Kidney (tissue), 14 donors: Measurements from ENCODE around the gene DNMT3L. TPM values are rescaled to one million over a fixed set of nuclear protein-coding genes. Genes with fewer than 3 reads are reported as not detected.
"Not testable (repeated sequence)": the region's sequence is repeated elsewhere in the genome, so short reads cannot be mapped to it uniquely, and the experiment has no call there.

Experiments used
- DNase-seq, 5 donors: peaks; one replicate each; pipeline ENCODE4 v3.0.0-alpha.2; 2013 to 2020
- FAIRE-seq: peaks from 2 replicates; lab custom pipeline; 2012; peaks lifted over from hg19 to GRCh38; lab: Jason Lieb, UNC
- H3K27ac ChIP-seq, 2 donors: one replicate each; pipeline ENCODE4 v1.7.0; 2013; ENCODE audit warnings: low read depth in 2 of 2, low read length in 2 of 2, inconsistent platforms in 1 of 2
- H3K27me3 ChIP-seq: one replicate; pipeline ENCODE4 v1.7.1; 2013; ENCODE audit warnings: low read length, inconsistent platforms; ENCODE audit not compliant: control insufficient read depth, insufficient read depth
- H3K36me3 ChIP-seq, 3 donors: one replicate each; pipeline versions ENCODE4 v1.7.0 to v1.7.1; 2013; ENCODE audit warnings: low read length in 3 of 3, control low read depth in 1 of 3, inconsistent platforms in 1 of 3; ENCODE audit not compliant: insufficient read depth in 3 of 3, control insufficient read depth in 2 of 3
- H3K4me1 ChIP-seq, 3 donors: one replicate each; pipeline versions ENCODE4 v1.7.0 to v1.7.1; 2013; ENCODE audit warnings: low read length in 3 of 3, inconsistent platforms in 1 of 3, low read depth in 1 of 3; ENCODE audit not compliant: control insufficient read depth in 2 of 3, insufficient read depth in 2 of 3
- H3K4me3 ChIP-seq, 3 donors: one replicate each; pipeline versions ENCODE4 v1.7.0 to v1.8.1; 2013; ENCODE audit warnings: low read length in 3 of 3, control low read depth in 1 of 3, inconsistent platforms in 1 of 3
- H3K9ac ChIP-seq, 3 donors: one replicate each; pipeline versions ENCODE4 v1.7.0 to v1.7.1; 2013; ENCODE audit warnings: low read length in 3 of 3, control low read depth in 1 of 3, inconsistent platforms in 1 of 3
- H3K9me3 ChIP-seq, 3 donors: one replicate each; pipeline versions ENCODE4 v1.7.0 to v1.7.1; 2013; ENCODE audit warnings: low read length in 3 of 3, control low read depth in 1 of 3, inconsistent platforms in 1 of 3; ENCODE audit not compliant: control insufficient read depth in 2 of 3, insufficient read depth in 1 of 3
- intact Hi-C: fragments of 100-400 bp; cut with DNase I; formaldehyde crosslinking; loops from one replicate; pipeline ENCODE4 v1.11.1; 2022
- polyA plus RNA-seq: library from polyadenylated mRNA; stranded (reverse); fragments of 350-450 nt; fragmentation: Illumina TruSeq; extraction: RNeasy Lipid Tissue Mini Kit (QIAGEN cat#74804); gene quantifications from one replicate; pipeline ENCODE4 v1.2.3, GENCODE V29; 2014; ENCODE audit warnings: low read depth, low replicate concordance; ENCODE audit not compliant: insufficient read depth
- total RNA-seq: library from RNA; stranded (reverse); fragmentation: NEBNext Ultra II Directional; extraction: Animal tissue kit (Norgen Biotek cat#: 25700); gene quantifications from one replicate; pipeline ENCODE4 v1.2.1, GENCODE V29; 2021
- TF ChIP-seq, protein P1 (sequence below): IDR thresholded peaks from 3 replicates; pipeline ENCODE4 v1.5.1; 2012; ENCODE audit warnings: mild to moderate bottlenecking, moderate library complexity, borderline replicate concordance; ENCODE audit not compliant: insufficient read depth; ENCODE audit errors: extremely low read depth
- donor health status: control.
- donor health status: control.
- donor health status: control.
- donor health status: control.
- donor health status: control.
- donor health status: DM: yes; HTN: yes; CAD: no.
- donor health status: Normal renal cell carcinoma (clear cell type).

Gene DNMT3L
- total and polyA plus RNA-seq, 2 donors from 2014 or later, result 0.47 TPM; not detected in 1

DNA sequence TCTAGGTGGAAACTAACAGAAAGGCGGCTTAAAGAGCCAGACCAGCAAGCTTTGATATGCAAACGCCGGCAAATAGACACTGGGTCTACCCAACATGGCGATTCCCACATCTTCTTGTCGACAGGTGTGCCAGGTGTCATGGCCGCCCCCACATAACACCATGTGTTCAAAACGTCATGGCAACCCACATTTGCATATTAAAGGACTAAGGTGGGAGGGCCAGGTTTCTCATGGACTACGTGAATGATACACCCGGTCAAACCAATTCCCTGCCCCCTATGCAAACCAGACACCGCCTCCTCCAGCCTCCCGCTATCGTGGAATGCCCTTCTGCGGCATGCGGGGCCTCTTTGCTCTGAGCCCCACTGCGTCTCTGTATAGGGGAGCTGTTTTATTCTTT lies 62.2 kb downstream of the DNMT3L start:
- H3K4me3 ChIP-seq, result no peak overlapping the region
- DNase-seq, result peak in 4 of 5 donors; percentile 1 to 43 (median 8)
- FAIRE-seq, result no peak
- intact Hi-C loops, result no loop called here
- H3K27me3 ChIP-seq, result no peaks in the 10 kb centered on the region
- no peak overlapping the region for H3K9ac ChIP-seq
- H3K27ac ChIP-seq, result no peak overlapping the region
- no peaks in the 10 kb centered on the region for H3K4me1 ChIP-seq
- no peaks in the 10 kb centered on the region for H3K9me3 ChIP-seq
- no peaks in the 10 kb centered on the region for H3K36me3 ChIP-seq
- TF ChIP-seq, protein P1, sequence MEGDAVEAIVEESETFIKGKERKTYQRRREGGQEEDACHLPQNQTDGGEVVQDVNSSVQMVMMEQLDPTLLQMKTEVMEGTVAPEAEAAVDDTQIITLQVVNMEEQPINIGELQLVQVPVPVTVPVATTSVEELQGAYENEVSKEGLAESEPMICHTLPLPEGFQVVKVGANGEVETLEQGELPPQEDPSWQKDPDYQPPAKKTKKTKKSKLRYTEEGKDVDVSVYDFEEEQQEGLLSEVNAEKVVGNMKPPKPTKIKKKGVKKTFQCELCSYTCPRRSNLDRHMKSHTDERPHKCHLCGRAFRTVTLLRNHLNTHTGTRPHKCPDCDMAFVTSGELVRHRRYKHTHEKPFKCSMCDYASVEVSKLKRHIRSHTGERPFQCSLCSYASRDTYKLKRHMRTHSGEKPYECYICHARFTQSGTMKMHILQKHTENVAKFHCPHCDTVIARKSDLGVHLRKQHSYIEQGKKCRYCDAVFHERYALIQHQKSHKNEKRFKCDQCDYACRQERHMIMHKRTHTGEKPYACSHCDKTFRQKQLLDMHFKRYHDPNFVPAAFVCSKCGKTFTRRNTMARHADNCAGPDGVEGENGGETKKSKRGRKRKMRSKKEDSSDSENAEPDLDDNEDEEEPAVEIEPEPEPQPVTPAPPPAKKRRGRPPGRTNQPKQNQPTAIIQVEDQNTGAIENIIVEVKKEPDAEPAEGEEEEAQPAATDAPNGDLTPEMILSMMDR, result no peak

DNA sequence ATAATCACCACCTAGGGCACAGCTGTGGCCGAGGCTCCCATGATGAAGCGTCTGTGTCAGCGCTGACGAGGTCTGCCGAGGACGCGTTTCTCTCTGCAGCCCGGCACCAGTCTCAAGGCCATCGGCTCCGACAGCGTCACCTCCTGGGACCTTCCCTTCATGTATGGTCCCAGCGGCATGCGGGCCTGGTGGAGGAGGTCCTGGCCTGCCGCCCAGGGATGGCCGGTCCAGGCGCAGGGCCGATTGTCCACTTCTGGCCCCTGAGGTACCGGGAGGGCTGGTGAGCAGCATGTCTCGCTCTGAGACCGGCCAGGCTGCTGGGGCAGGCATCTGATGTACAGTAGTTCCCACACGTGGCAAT lies 64.6 kb downstream of the DNMT3L start:
- FAIRE-seq, intact Hi-C loops, H3K27ac ChIP-seq: not testable (repeated sequence)

More for the DNA sequence above, 64.6 kb downstream of the DNMT3L start:
- not testable (repeated sequence) for H3K9me3 ChIP-seq, H3K27me3 ChIP-seq, H3K4me3 ChIP-seq, H3K4me1 ChIP-seq, H3K9ac ChIP-seq, H3K36me3 ChIP-seq
- peak in 1 of 5 donors; percentile 66 for DNase-seq

Other genes starting within 250 kb of the DNMT3L start
- 48.5 TPM for gene TRAPPC10, start 249.6 kb downstream of the DNMT3L start, total RNA-seq
- 8.8 TPM for gene TRAPPC10, start 249.6 kb downstream of the DNMT3L start, polyA plus RNA-seq
- 8.1 TPM for gene PWP2, start 154.5 kb downstream of the DNMT3L start, total RNA-seq
- 0.84 TPM for gene PWP2, start 154.5 kb downstream of the DNMT3L start, polyA plus RNA-seq
- 15.8 TPM for gene GATD3, start 128.2 kb downstream of the DNMT3L start, total RNA-seq
- 18.3 TPM for gene GATD3, start 128.2 kb downstream of the DNMT3L start, polyA plus RNA-seq
- gene ICOSLG, start 21.0 kb downstream of the DNMT3L start, total RNA-seq, result 10.2 TPM
- gene ICOSLG, start 21.0 kb downstream of the DNMT3L start, polyA plus RNA-seq, result 3.0 TPM
- 0.25 TPM for gene AIRE, start 24.0 kb upstream of the DNMT3L start, total RNA-seq
- gene AIRE, start 24.0 kb upstream of the DNMT3L start, polyA plus RNA-seq, result 0.09 TPM
- 197 TPM for gene PFKL, start 38.2 kb upstream of the DNMT3L start, total RNA-seq
- gene PFKL, start 38.2 kb upstream of the DNMT3L start, polyA plus RNA-seq, result 155 TPM
- gene CFAP410, start 77.5 kb upstream of the DNMT3L start, total RNA-seq, result 23.3 TPM
- gene CFAP410, start 77.5 kb upstream of the DNMT3L start, polyA plus RNA-seq, result 45.3 TPM
- 11.5 TPM for gene TRPM2, start 91.7 kb upstream of the DNMT3L start, total RNA-seq
- gene TRPM2, start 91.7 kb upstream of the DNMT3L start, polyA plus RNA-seq, result 2.0 TPM
- gene LRRC3, start 193.6 kb upstream of the DNMT3L start, total RNA-seq, result 1.4 TPM
- gene LRRC3, start 193.6 kb upstream of the DNMT3L start, polyA plus RNA-seq, result 0.60 TPM